C1 segment of cervical spinal cord (tissue), 14 donors: ENCODE results near the gene NCOA5.
A peak's percentile ranks its signal among the peaks of the same experiment; 100 is the strongest.

Source experiments
- DNase-seq, 14 donors: peaks; one replicate each; lab custom pipeline; 2025; lab: John Stamatoyannopoulos, UW

The NCOA5 gene

GRCh38 chr20:46063151-46063550 is 26.6 kb downstream of the NCOA5 start:
- no peak for DNase-seq

- DNase-seq, result peak in 2 of 14 donors; percentile 10 to 62
Observed at GRCh38 chr20:46062621-46063020, 27.1 kb downstream of the NCOA5 start.

DNA sequence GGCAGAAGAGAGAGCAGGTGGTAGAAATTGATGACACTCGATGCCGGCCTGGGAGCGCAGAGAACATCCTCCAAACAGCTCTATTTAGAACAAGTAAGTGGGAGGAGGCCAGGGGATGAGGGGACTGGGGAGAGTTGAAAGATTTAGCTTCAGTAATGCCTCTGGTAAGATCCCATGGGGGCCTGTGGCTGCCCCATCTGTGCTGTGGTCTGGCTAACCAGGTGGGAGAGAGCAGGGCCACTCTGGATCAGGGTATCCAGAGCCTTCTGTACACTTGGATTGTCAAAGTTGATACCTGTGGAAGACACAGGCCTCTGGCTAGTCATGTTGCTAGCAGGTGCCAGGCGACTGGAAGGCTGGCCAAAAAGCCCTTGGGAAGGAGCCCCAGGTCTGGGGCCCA is 27.6 kb downstream of the NCOA5 start:
- peak in 1 of 14 donors; percentile 53 for DNase-seq

GRCh38 chr20:46060975-46061374 is 28.8 kb downstream of the NCOA5 start:
- peak in 1 of 14 donors; percentile 8 for DNase-seq

DNA sequence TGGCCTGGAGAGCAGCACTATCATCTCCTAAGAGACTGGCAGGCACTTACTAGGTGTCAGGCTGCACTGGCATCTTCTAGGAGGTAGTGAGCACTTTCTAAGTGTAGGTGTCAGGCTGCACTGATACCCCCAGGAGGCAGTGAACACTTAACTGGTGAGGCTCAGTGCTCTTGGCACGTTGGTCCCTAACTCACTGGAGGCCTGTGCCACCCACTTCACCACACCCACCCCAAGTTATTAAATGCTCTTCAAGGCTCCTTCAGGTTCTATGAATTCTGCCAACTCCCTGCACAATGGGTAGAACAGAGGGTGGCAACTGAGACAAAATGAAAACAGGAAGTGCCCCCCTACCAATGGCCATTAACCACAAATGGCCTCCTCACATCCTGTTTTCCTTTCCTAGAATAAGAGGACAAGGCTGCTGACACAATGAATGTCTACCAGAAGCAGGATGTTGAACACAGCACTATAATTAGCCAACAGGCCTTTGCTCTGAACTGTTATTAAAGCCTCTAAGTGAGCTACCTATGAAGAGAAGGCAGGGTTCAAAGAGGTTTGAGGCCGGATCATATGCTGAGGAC is 29.4 kb downstream of the NCOA5 start:
- DNase-seq, result peak in 4 of 14 donors; percentile 13 to 48 (median 30)

- DNase-seq, result peak in 6 of 14 donors; percentile 17 to 62 (median 42)
Observed at GRCh38 chr20:46058599-46059281, 31.0 kb downstream of the NCOA5 start.

GRCh38 chr20:46057856-46058598 is 31.7 kb downstream of the NCOA5 start:
- peak in 3 of 14 donors; percentile 13 to 22 (median 21) for DNase-seq

DNA sequence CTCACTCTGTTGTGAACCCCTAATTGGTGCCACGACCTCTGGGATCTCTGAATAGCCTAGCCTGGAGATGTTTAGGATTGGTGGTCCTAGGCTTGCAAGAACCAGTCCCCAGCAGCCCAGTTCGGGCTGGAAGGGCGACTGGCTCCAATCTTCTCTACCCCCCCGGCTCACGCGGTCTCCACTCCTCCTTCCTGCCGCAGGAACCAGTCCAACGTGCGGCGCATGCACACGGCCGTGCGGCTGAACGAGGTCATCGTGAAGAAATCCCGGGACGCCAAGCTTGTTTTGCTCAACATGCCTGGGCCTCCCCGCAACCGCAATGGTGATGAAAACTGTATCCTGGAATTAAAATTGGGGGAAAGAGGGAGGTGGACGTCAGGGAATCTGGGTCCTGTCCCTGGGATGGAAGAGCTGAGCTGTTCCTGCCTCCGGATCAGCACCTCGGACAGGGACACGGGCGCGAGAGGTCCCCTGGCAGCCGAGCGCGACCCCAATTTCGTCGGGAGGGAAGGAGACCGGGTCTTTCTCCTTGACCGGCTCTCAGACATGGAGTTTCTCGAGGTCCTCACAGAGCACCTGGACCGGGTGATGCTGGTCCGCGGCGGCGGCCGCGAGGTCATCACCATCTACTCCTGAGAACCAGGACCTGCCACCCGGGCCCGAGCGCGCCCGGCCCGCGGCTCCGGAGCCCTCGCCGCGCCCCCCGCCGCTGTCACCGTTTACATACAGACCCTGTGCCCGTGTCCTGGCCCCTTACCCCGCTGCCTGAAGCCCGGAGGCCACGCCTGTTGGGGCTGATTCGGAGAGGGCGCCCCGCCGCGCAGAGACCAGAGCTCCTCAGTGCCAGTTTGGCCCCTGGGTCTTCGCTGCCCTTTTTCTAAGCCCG is 32.5 kb downstream of the NCOA5 start:
- DNase-seq, result peak in 1 of 14 donors; percentile 41

- DNase-seq, result no peak
Observed at GRCh38 chr20:46056027-46056833, 33.5 kb downstream of the NCOA5 start.

DNA sequence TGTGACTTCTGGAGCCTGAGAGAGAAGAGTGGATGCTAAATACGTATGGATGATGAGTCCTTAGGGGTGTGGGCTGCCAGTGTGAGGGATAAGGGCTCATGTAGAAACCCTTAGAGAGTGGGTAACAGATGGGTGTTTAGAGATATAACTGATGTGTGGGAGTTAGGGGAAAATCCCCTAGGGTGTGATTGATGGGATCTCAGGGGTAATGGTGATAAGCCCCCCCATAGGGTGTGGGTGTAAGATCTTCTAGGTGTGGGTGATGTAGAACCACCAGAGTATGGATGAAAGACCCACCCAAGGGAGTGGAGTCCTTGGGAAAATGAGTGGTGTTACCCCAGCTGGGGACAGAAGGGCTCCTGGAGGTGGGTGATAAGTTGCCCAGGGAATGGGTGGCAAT is 34.5 kb downstream of the NCOA5 start:
- DNase-seq, result no peak

- no peak for DNase-seq
Observed at GRCh38 chr20:46054606-46055005, 35.2 kb downstream of the NCOA5 start.

DNA sequence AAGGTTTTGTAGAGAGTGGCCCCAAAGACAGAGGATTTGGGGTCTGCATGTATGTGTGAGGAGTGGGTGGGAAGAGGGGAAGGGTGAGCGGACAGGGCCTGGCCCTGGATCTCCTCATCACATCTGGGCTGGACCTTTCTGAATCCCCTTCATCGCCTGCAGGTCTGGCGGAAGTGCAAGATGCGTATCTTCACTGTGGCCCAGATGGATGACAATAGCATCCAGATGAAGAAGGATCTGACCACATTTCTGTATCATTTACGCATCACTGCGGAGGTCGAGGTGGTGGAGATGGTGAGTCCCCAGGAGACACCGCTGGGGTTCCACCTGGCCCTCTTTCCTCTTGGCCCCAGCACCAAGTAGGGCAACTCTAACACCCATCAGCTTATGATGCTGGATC is 36.3 kb downstream of the NCOA5 start:
- no peak for DNase-seq

DNA sequence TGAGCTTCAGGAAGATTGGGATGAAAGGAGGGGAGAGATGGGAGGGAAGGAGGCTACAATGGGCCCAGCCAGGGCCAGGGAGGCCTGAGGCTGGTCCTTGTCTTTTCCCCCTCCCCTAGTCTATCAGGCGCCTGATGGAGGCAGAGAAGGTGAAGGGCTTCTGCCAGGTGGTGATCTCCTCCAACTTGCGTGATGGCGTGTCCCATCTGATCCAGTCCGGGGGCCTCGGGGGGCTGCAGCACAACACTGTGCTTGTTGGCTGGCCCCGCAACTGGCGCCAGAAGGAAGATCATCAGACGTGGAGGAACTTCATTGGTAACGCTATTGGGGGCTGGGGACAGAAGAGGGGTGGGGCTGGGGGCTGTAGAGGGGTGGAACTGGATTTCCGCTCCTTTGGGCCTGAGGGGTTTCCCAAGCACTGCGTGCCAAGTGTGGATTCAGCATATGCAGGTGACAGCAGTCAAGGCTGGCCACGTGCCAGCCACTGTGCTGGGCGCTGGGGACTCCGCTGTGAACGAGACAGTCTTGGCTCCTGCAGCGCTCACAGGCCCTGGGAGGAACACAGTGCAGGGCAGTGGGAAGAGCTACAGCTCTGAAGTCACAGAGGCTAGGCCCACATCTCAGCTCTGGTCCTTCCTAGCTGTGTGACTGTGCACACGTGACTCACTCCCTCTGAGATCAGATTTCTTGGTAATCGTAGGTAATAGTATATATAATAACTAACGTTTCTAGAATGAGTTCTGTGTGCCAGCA is 38.0 kb downstream of the NCOA5 start:
- peak in 1 of 14 donors; percentile 27 for DNase-seq

DNA sequence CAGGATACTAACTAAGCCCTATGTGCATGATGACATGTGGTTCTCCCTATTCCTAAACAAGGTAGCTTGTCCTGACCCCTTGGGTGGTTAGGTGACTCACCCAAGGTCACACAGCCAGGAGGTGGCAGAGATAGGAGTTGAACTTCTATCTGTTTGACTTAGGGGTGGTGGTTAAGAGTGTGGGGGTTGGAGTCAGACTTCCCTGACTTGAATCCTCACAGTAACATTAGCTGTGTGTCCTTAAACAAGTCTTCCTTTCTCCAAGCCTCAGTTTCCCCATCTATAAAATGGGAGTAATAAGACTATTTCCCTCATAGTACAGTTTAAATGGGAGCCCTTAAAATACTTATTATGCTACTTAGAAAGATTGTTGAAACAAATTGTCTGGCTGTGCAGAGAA is 38.9 kb downstream of the NCOA5 start:
- DNase-seq, result no peak

- DNase-seq, result no peak
Observed at GRCh38 chr20:46050444-46050843, 39.3 kb downstream of the NCOA5 start.

DNA sequence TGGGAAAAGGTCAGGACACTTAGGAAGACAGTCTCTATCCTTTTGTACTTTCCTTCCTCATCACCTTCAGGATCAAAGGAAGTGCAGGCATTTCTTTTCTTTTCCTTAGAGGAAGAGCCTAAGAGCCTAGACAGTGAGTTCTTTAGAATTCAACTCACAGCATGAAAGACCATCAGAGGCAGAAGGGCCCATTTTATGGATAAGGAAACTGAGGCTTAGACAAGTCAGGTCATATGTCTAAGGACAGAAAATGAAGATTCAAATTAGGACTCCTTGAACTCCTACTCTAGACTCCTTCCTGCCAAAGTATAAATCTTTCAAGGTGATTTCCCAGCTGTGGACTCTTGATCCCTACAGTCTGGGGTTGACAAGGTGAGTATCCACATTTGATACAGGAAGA is 39.9 kb downstream of the NCOA5 start:
- DNase-seq, result no peak

DNA sequence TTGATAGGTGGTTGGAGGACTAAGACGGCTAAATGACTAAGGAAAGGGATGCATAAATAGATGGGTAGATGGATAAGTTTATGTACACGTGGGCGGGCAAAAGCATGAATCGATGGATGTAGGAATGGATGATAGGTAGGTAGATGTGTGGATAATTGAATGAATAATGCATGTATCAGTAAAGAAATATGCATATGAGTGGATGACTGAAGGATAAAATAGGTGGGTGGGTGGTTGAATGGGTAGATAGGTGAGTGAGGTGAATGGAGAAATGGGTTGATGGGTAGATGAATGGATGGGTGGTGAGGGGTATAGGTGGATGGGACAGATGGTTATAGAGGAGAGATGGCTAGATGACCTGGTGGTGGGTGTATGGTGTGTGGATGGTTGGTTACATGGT is 40.6 kb downstream of the NCOA5 start:
- no peak for DNase-seq

- no peak for DNase-seq
Observed at GRCh38 chr20:46047821-46048220, 41.9 kb downstream of the NCOA5 start.

GRCh38 chr20:46046588-46047310 is 43.0 kb downstream of the NCOA5 start:
- no peak for DNase-seq
